NCI-H446 treated with DMSO at 0.1 percent for 48 hours (cell line): ENCODE data around the gene RNF41.
"Not testable (repeated sequence)": the region's sequence is repeated elsewhere in the genome, so short reads cannot be mapped to it uniquely, and the experiment has no call there.

Source experiments
- DNase-seq: peaks from one replicate; lab custom pipeline; 2025; lab: John Stamatoyannopoulos, UW

The RNF41 gene

GRCh38 chr12:56165369-56165768 is 56.4 kb downstream of the RNF41 start:
- no peak for DNase-seq

- no peak for DNase-seq
Measured at GRCh38 chr12:56164345-56164729, 57.4 kb downstream of the RNF41 start.

GRCh38 chr12:56163533-56164344 is 58.0 kb downstream of the RNF41 start:
- DNase-seq, result no peak

GRCh38 chr12:56162468-56163290 is 59.0 kb downstream of the RNF41 start:
- DNase-seq, result no peak

GRCh38 chr12:56161690-56162351 is 59.9 kb downstream of the RNF41 start:
- DNase-seq, result no peak

GRCh38 chr12:56160894-56161689 is 60.6 kb downstream of the RNF41 start:
- DNase-seq, result no peak

- no peak for DNase-seq
Measured at GRCh38 chr12:56160193-56160763, 61.4 kb downstream of the RNF41 start.

- DNase-seq, result no peak
Measured at GRCh38 chr12:56159482-56160192, 62.1 kb downstream of the RNF41 start.

- DNase-seq, result peak; percentile 20
Measured at GRCh38 chr12:56158926-56159461, 62.7 kb downstream of the RNF41 start.

- DNase-seq, result peak; percentile 96
Measured at GRCh38 chr12:56158029-56158925, 63.4 kb downstream of the RNF41 start, which contains the start of gene MYL6. TSS of gene MYL6 (plus strand) at chr12:56158359. CDS start at chr12:56158402, 43 bp downstream.

GRCh38 chr12:56157201-56158028 is 64.3 kb downstream of the RNF41 start:
- peak; percentile 67 for DNase-seq

- not testable (repeated sequence) for DNase-seq
Measured at GRCh38 chr12:56156464-56157200, 65.1 kb downstream of the RNF41 start.

- no peak for DNase-seq
Measured at GRCh38 chr12:56155256-56155845, 66.4 kb downstream of the RNF41 start.

- DNase-seq, result no peak
Measured at GRCh38 chr12:56154818-56155217, 66.9 kb downstream of the RNF41 start.

- DNase-seq, result no peak
Measured at GRCh38 chr12:56154246-56154771, 67.4 kb downstream of the RNF41 start.

- no peak for DNase-seq
Measured at GRCh38 chr12:56153678-56154065, 68.0 kb downstream of the RNF41 start.
